Fibroblast of mammary gland (primary cell): ENCODE measurements around the gene GLG1.
A peak's percentile ranks its signal among the peaks of the same experiment; 100 is the strongest.

Experiments
- DNase-seq: peaks from one replicate; pipeline ENCODE4 v3.0.0-alpha.2; 2010; ENCODE audit warnings: low read depth
- H3K4me3 ChIP-seq: 2 replicates; pipeline ENCODE4 v1.5.1; 2011; ENCODE audit warnings: low read depth, mild to moderate bottlenecking, low read length, moderate library complexity; ENCODE audit not compliant: control insufficient read depth
- CTCF ChIP-seq: conservative IDR thresholded peaks from 2 replicates; pipeline ENCODE4 v1.5.1; 2011; ENCODE audit warnings: low read depth, low read length, inconsistent platforms; ENCODE audit not compliant: control insufficient read depth, insufficient read depth

The GLG1 gene

DNA sequence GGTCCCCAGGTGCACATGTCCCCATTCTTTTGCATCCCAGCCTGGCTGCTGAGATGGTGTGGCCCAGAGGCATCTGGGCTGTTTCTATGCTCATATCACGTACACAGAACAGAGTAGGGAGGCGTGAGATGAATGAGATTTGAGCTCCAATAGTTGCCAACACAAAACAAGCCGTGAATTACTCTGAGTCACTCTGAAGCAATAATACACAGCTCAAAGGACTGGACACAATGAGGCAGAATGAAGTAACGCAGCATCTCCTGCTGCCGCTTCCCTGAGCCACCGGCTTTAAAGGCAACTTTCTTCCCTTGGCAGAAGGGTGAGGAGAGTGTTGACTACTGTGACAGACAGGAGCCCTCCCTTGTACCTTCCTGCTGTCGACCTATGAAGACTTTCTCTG lies 151.7 kb downstream of the GLG1 start:
- no peak for TF ChIP-seq CTCF
- peak; percentile 95 for DNase-seq
- no peak overlapping the region for H3K4me3 ChIP-seq

- no peak for DNase-seq
- TF ChIP-seq CTCF = no peak
- no peak overlapping the region for H3K4me3 ChIP-seq
These were observed 154.8 kb downstream of the GLG1 start for GRCh38 chr16:74451951-74452758.

GRCh38 chr16:74450967-74451760 lies 155.8 kb downstream of the GLG1 start:
- no peak for TF ChIP-seq CTCF
- no peak for DNase-seq
- no peak overlapping the region for H3K4me3 ChIP-seq

GRCh38 chr16:74450236-74450635 lies 156.7 kb downstream of the GLG1 start:
- H3K4me3 ChIP-seq = no peak overlapping the region
- TF ChIP-seq CTCF = no peak
- peak; percentile 30 for DNase-seq

GRCh38 chr16:74449470-74449869 lies 157.4 kb downstream of the GLG1 start:
- peak; percentile 47 for TF ChIP-seq CTCF
- peak; percentile 94 for DNase-seq
- H3K4me3 ChIP-seq = no peak overlapping the region

GRCh38 chr16:74448990-74449389 lies 157.9 kb downstream of the GLG1 start:
- H3K4me3 ChIP-seq = no peak overlapping the region
- TF ChIP-seq CTCF = no peak
- peak; percentile 99 for DNase-seq
